DMS79 (cell line): ENCODE results near the gene SERPINB2.
A peak's percentile ranks its signal among the peaks of the same experiment; 100 is the strongest.

Source experiments
- DNase-seq: peaks from one replicate; lab custom pipeline; 2025; lab: John Stamatoyannopoulos, UW

The SERPINB2 gene

GRCh38 chr18:63887424-63887823 is at the start of gene SERPINB2:
Gene SERPINB2, plus strand, starts transcription at chr18:63887705. Its CDS starts 3,740 bp downstream, at chr18:63891445.
- DNase-seq: no peak

- no peak for DNase-seq
Measured at GRCh38 chr18:63843008-63843407, 44.5 kb upstream of the SERPINB2 start.

GRCh38 chr18:63844254-63844653 is 43.3 kb upstream of the SERPINB2 start:
- peak; percentile 5 for DNase-seq

GRCh38 chr18:63848159-63848558 is 39.3 kb upstream of the SERPINB2 start:
- peak; percentile 12 for DNase-seq

- DNase-seq: no peak
Measured at GRCh38 chr18:63850020-63850419, 37.5 kb upstream of the SERPINB2 start.

GRCh38 chr18:63850636-63851035 is 36.9 kb upstream of the SERPINB2 start:
- DNase-seq: no peak

GRCh38 chr18:63858456-63858855 is 29.0 kb upstream of the SERPINB2 start:
- no peak for DNase-seq

GRCh38 chr18:63859781-63860475 is 27.6 kb upstream of the SERPINB2 start:
- no peak for DNase-seq

- DNase-seq: no peak
Measured at GRCh38 chr18:63860531-63860930, 27.0 kb upstream of the SERPINB2 start.

GRCh38 chr18:63867368-63868125 is 20.0 kb upstream of the SERPINB2 start:
- no peak for DNase-seq

GRCh38 chr18:63868546-63868945 is 19.0 kb upstream of the SERPINB2 start:
- no peak for DNase-seq

- no peak for DNase-seq
Measured at GRCh38 chr18:63869374-63869773, 18.1 kb upstream of the SERPINB2 start.

GRCh38 chr18:63869851-63870250 is 17.7 kb upstream of the SERPINB2 start:
- no peak for DNase-seq

GRCh38 chr18:63871836-63872235 is 15.7 kb upstream of the SERPINB2 start:
- no peak for DNase-seq

- DNase-seq: no peak
Measured at GRCh38 chr18:63872586-63872985, 14.9 kb upstream of the SERPINB2 start.

- DNase-seq: no peak
Measured at GRCh38 chr18:63878343-63878742, 9.2 kb upstream of the SERPINB2 start.

GRCh38 chr18:63878925-63879324 is 8.6 kb upstream of the SERPINB2 start:
- DNase-seq: no peak

GRCh38 chr18:63879709-63880108 is 7.8 kb upstream of the SERPINB2 start:
- DNase-seq: no peak

GRCh38 chr18:63881851-63882250 is 5.7 kb upstream of the SERPINB2 start:
- DNase-seq: no peak

GRCh38 chr18:63882333-63883141 is 5.0 kb upstream of the SERPINB2 start:
- DNase-seq: no peak

GRCh38 chr18:63883617-63884016 is 3.9 kb upstream of the SERPINB2 start:
- DNase-seq: no peak

- DNase-seq: no peak
Measured at GRCh38 chr18:63888470-63889190, 1.1 kb downstream of the SERPINB2 start.
